ENCODE measurements around the gene ADGRD2. TPM values are rescaled to one million over a fixed set of nuclear protein-coding genes. Genes with fewer than 3 reads are reported as not detected.

ADGRD2 gene
- total RNA-seq, 2 donors from 2014 or later, result not detected

- DNase-seq, result no peak
- Histone ChIP-seq H3K27me3 (no peaks in the 10 kb centered on the region), H3K4me3 (no peak overlapping the region), H3K9me3 (no peaks in the 10 kb centered on the region), H3K36me3 (no peaks in the 10 kb centered on the region), H3K9ac (ENCODE audit: low read depth in 2 of 2, low read length in 2 of 2) (no peak overlapping the region), H3K27ac (no peak overlapping the region), H3K4me1 (no peaks in the 10 kb centered on the region)
- no peak for TF ChIP-seq CTCF (IDR thresholded peaks at IDR 0.05)
- intact Hi-C loops (cut with DNase I), result no loop called here
Observed at GRCh38 chr9:124495126-124496074, 45.1 kb downstream of the ADGRD2 start.

GRCh38 chr9:124496075-124496449, 45.8 kb downstream of the ADGRD2 start:
- H3K27me3 ChIP-seq, result no peaks in the 10 kb centered on the region
- intact Hi-C loops (cut with DNase I), result no loop called here
- no peak overlapping the region for H3K9ac ChIP-seq (ENCODE audit: low read depth in 2 of 2, low read length in 2 of 2)
- TF ChIP-seq CTCF (IDR thresholded peaks at IDR 0.05), result no peak
- no peaks in the 10 kb centered on the region for H3K9me3 ChIP-seq
- DNase-seq, result no peak
- no peak overlapping the region for H3K27ac ChIP-seq
- no peak overlapping the region for H3K4me3 ChIP-seq
- H3K36me3 ChIP-seq, result no peaks in the 10 kb centered on the region
- no peaks in the 10 kb centered on the region for H3K4me1 ChIP-seq

- no peak for DNase-seq
- intact Hi-C loops (cut with DNase I), result no loop called here
- peaks cover 2% of the 10 kb centered on the region for H3K27me3 ChIP-seq
Observed at GRCh38 chr9:124496463-124496862, 46.2 kb downstream of the ADGRD2 start.

GRCh38 chr9:124497441-124497840, 47.2 kb downstream of the ADGRD2 start:
- DNase-seq, result no peak
- no peaks in the 10 kb centered on the region for H3K4me1 ChIP-seq
- no peak overlapping the region for H3K27ac ChIP-seq
- H3K9ac ChIP-seq (ENCODE audit: low read depth in 2 of 2, low read length in 2 of 2), result no peak overlapping the region
- intact Hi-C loops (cut with DNase I), result no loop called here
- no peaks in the 10 kb centered on the region for H3K36me3 ChIP-seq
- no peak for TF ChIP-seq CTCF (IDR thresholded peaks at IDR 0.05)
- no peak overlapping the region for H3K4me3 ChIP-seq
- peaks cover 11% of the 10 kb centered on the region for H3K27me3 ChIP-seq
- no peaks in the 10 kb centered on the region for H3K9me3 ChIP-seq

More at GRCh38 chr9:124496463-124496862, 46.2 kb downstream of the ADGRD2 start:
- H3K9ac ChIP-seq (ENCODE audit: low read depth in 2 of 2, low read length in 2 of 2), result no peak overlapping the region
- no peak overlapping the region for H3K4me3 ChIP-seq
- no peaks in the 10 kb centered on the region for H3K9me3 ChIP-seq
- H3K4me1 ChIP-seq, result no peaks in the 10 kb centered on the region
- H3K36me3 ChIP-seq, result no peaks in the 10 kb centered on the region
- no peak overlapping the region for H3K27ac ChIP-seq
- no peak for TF ChIP-seq CTCF (IDR thresholded peaks at IDR 0.05)

GRCh38 chr9:124498040-124498439, 47.8 kb downstream of the ADGRD2 start:
- no peak for TF ChIP-seq CTCF (IDR thresholded peaks at IDR 0.05)
- intact Hi-C loops (cut with DNase I), result no loop called here
- H3K9me3 ChIP-seq, result no peaks in the 10 kb centered on the region
- no peak overlapping the region for H3K27ac ChIP-seq
- H3K4me3 ChIP-seq, result no peak overlapping the region
- DNase-seq, result no peak
- H3K4me1 ChIP-seq, result no peaks in the 10 kb centered on the region
- no peaks in the 10 kb centered on the region for H3K36me3 ChIP-seq
- H3K27me3 ChIP-seq, result peaks cover 17% of the 10 kb centered on the region
- H3K9ac ChIP-seq (ENCODE audit: low read depth in 2 of 2, low read length in 2 of 2), result no peak overlapping the region

Measured in colonic mucosa (tissue), 4 donors.